GM23338 (cell line): Measurements from ENCODE around the gene RAB33A. TPM values are rescaled to one million over a fixed set of nuclear protein-coding genes. Genes with fewer than 3 reads are reported as not detected.

ENCODE experiments used
- ATAC-seq: fragments of 200-7000 bp; cut with Tn5 transposase; 3 replicates; pipeline ENCODE4 v1.9.1; 2020
- DNase-seq: peaks from one replicate; pipeline ENCODE4 v3.0.0-alpha.2; 2015; ENCODE audit warnings: low spot score
- H2AFZ ChIP-seq: fragments of 200-600 bp; sonication (generic); 2 replicates; pipeline ENCODE4 v1.8.0; 2016; ENCODE audit warnings: antibody characterized with exemption, mild to moderate bottlenecking, moderate library complexity
- H3F3A ChIP-seq: fragments of 200-600 bp; sonication (generic); replicated peaks from 2 replicates; pipeline ENCODE4 v1.8.0; 2017; ENCODE audit warnings: antibody characterized with exemption, mixed run types, low read depth
- H3K27ac ChIP-seq: fragments of 200-600 bp; sonication (generic); 2 replicates; pipeline ENCODE4 v1.6.1; 2016; ENCODE audit warnings: low read depth
- H3K27me3 ChIP-seq: fragments of 200-600 bp; sonication (generic); 2 replicates; pipeline ENCODE4 v1.8.0; 2016; ENCODE audit warnings: mild to moderate bottlenecking, mixed run types, moderate library complexity; ENCODE audit not compliant: insufficient read depth
- H3K36me3 ChIP-seq: fragments of 200-600 bp; sonication (generic); 2 replicates; pipeline ENCODE4 v1.8.0; 2016; ENCODE audit warnings: mild to moderate bottlenecking; ENCODE audit not compliant: insufficient read depth
- H3K4me1 ChIP-seq: fragments of 200-600 bp; sonication (generic); 2 replicates; pipeline ENCODE4 v1.8.0; 2016; ENCODE audit warnings: mild to moderate bottlenecking, moderate library complexity; ENCODE audit not compliant: insufficient read depth
- H3K4me2 ChIP-seq: fragments of 200-600 bp; sonication (generic); 2 replicates; pipeline ENCODE4 v1.7.1; 2017; ENCODE audit warnings: mixed run types
- H3K4me3 ChIP-seq: fragments of 200-600 bp; sonication (generic); 2 replicates; pipeline ENCODE4 v1.6.1; 2016; ENCODE audit warnings: mixed run types
- H3K79me2 ChIP-seq: fragments of 200-600 bp; sonication (generic); replicated peaks from 2 replicates; pipeline ENCODE4 v1.8.0; 2017; ENCODE audit warnings: mild to moderate bottlenecking; ENCODE audit not compliant: insufficient read depth
- H3K9me2 ChIP-seq: fragments of 200-600 bp; sonication (generic); 2 replicates; pipeline ENCODE4 v1.8.0; 2017; ENCODE audit not compliant: insufficient read depth
- H4K20me1 ChIP-seq: fragments of 200-600 bp; sonication (generic); replicated peaks from 2 replicates; pipeline ENCODE4 v1.8.0; 2017; ENCODE audit warnings: mild to moderate bottlenecking; ENCODE audit not compliant: insufficient read depth
- H3K27ac Mint-ChIP-seq: 2 replicates; pipeline ENCODE4 v1.8.0; 2020; ENCODE audit warnings: inconsistent platforms, mild to moderate bottlenecking, moderate library complexity, mixed read lengths
- H3K27me3 Mint-ChIP-seq: 3 replicates; pipeline ENCODE4 v1.8.0; 2022; ENCODE audit warnings: low read depth, mild to moderate bottlenecking, moderate library complexity, mixed read lengths, inconsistent platforms; ENCODE audit not compliant: insufficient read depth, poor library complexity
- H3K36me3 Mint-ChIP-seq: 3 replicates; pipeline ENCODE4 v1.8.0; 2021; ENCODE audit warnings: low read depth, mild to moderate bottlenecking, inconsistent platforms, moderate library complexity, mixed read lengths
- H3K4me1 Mint-ChIP-seq: 3 replicates; pipeline ENCODE4 v1.8.0; 2020; ENCODE audit warnings: mild to moderate bottlenecking, inconsistent platforms, mixed read lengths
- H3K4me3 Mint-ChIP-seq: 3 replicates; pipeline ENCODE4 v1.8.0; 2021; ENCODE audit warnings: moderate library complexity, mild to moderate bottlenecking, inconsistent platforms, mixed read lengths
- H3K9me3 Mint-ChIP-seq: 3 replicates; pipeline ENCODE4 v1.8.0; 2020; ENCODE audit warnings: moderate library complexity, mild to moderate bottlenecking, inconsistent platforms, mixed read lengths
- CREB1 ChIP-seq: fragments of 250-450 bp; sonication (Bioruptor Pico); IDR thresholded peaks from 2 replicates; pipeline ENCODE4 v1.5.0; 2020; ENCODE audit warnings: low read depth, mild to moderate bottlenecking, moderate library complexity
- EZH2 ChIP-seq: fragments of 200-600 bp; sonication (generic); IDR thresholded peaks from one replicate; pipeline ENCODE4 v1.8.0; 2017; ENCODE audit warnings: antibody characterized with exemption, mild to moderate bottlenecking, low read depth; ENCODE audit not compliant: unreplicated experiment
- EZH2phosphoT487 ChIP-seq: fragments of 200-600 bp; sonication (generic); IDR thresholded peaks from one replicate; pipeline ENCODE4 v1.8.1; 2018; ENCODE audit warnings: antibody characterized with exemption; ENCODE audit not compliant: unreplicated experiment
- JUNB ChIP-seq: IDR thresholded peaks from one replicate; pipeline ENCODE4 v1.6.1; 2016; ENCODE audit warnings: antibody characterized with exemption; ENCODE audit not compliant: unreplicated experiment
- NANOG ChIP-seq: IDR thresholded peaks from 2 replicates; pipeline ENCODE4 v1.6.1; 2016; ENCODE audit warnings: antibody characterized with exemption, borderline replicate concordance
- POLR2AphosphoS5 ChIP-seq: IDR thresholded peaks from 2 replicates; pipeline ENCODE4 v1.6.1; 2016; ENCODE audit warnings: antibody characterized with exemption, low read depth
- STAT1 ChIP-seq: IDR thresholded peaks from one replicate; pipeline ENCODE4 v1.6.1; 2016; ENCODE audit warnings: antibody characterized with exemption; ENCODE audit not compliant: unreplicated experiment
- ZNF114 ChIP-seq: fragments of 250-450 bp; sonication (Bioruptor Pico); IDR thresholded peaks from 2 replicates; pipeline ENCODE4 v1.5.0; 2020; ENCODE audit warnings: mild to moderate bottlenecking, moderate library complexity
- ZNF331 ChIP-seq: fragments of 250-450 bp; sonication (Bioruptor Pico); IDR thresholded peaks from 2 replicates; pipeline ENCODE4 v1.5.0; 2020; ENCODE audit warnings: low read depth, mild to moderate bottlenecking, moderate library complexity
- polyA plus RNA-seq: library from polyadenylated mRNA; unstranded; fragments of >200 nt; fragmentation: Nextera tagmentation; extraction: Ambion mirVana; gene quantifications from 2 replicates; pipeline ENCODE4 v1.2.1, GENCODE V29; 2016
- total RNA-seq: library from RNA; depleted of rRNA; stranded (reverse); fragments of >200 nt; shearing (Covaris generic); gene quantifications from 2 replicates; pipeline ENCODE4 v1.2.3, GENCODE V29; 2014
- TF ChIP-seq, protein P1 (sequence below): fragments of 250-450 bp; sonication (Bioruptor Pico); IDR thresholded peaks from 2 replicates; pipeline ENCODE4 v1.5.0; 2020; ENCODE audit warnings: mild to moderate bottlenecking, moderate library complexity
- TF ChIP-seq, protein P2 (sequence below), 2 experiments: fragments of 200-600 bp in 1 of 2; sonication (generic) in 1 of 2; conservative IDR thresholded peaks; 2 replicates each; pipeline versions ENCODE4 v1.5.1 to v1.6.1; 2016 to 2017; ENCODE audit warnings: antibody characterized with exemption in 2 of 2, low read depth in 2 of 2, mild to moderate bottlenecking in 2 of 2, moderate library complexity in 1 of 2
- TF ChIP-seq, protein P3 (sequence below): IDR thresholded peaks from one replicate; pipeline ENCODE4 v1.6.1; 2018; ENCODE audit warnings: antibody characterized with exemption; ENCODE audit not compliant: unreplicated experiment
- TF ChIP-seq, protein P4 (sequence below): IDR thresholded peaks from 2 replicates; pipeline ENCODE4 v1.6.1; 2016; ENCODE audit warnings: antibody characterized with exemption

RAB33A gene
- total and polyA plus RNA-seq, 2 experiments from 2014 or later = 5.5 to 6.5 TPM

DNA sequence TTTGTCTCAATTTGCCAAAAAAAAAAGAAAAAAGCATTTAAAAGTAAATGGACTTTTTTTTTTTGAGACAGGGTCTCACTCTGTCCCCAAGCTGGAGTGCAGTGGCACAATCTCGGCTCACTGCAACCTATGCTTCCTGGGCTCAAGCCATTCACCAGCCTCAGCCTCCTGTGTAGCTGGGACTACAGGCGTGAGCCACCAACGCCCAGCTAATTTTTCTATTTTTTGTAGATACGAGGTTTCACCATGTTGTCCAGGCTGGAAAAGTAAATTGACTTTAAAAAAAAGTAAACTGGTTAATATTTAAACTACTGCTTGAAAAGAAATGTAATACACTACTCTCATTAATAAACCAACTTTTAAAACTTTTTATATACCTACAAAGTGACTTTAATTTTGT is 12.0 kb upstream of the RAB33A start:
- Histone ChIP-seq H3K36me3 (no peaks in the 10 kb centered on the region), H4K20me1 (no peaks in the 10 kb centered on the region), H3F3A (no peaks in the 10 kb centered on the region), H2AFZ (no peak overlapping the region), H3K27ac (no peak overlapping the region), H3K4me3 (no peak overlapping the region), H3K9me2 (no peaks in the 10 kb centered on the region), H3K4me1 (peaks cover 6% of the 10 kb centered on the region; the same call in 1 of the 2 replicates), H3K27me3 (no peaks in the 10 kb centered on the region), H3K4me2 (no peak overlapping the region), H3K79me2 (peaks cover 45% of the 10 kb centered on the region)
- no peak overlapping the region for H3K4me3 Mint-ChIP-seq
- no peaks in the 10 kb centered on the region for H3K9me3 Mint-ChIP-seq
- DNase-seq (no peak), ATAC-seq (no peak)
- peaks cover 1% of the 10 kb centered on the region; the same call in 1 of the 3 replicates for H3K4me1 Mint-ChIP-seq
- no peak for TF ChIP-seq EZH2
- no peak for TF ChIP-seq ZNF114 (CRISPR knock-in tag)
- no peak for TF ChIP-seq ZNF331 (CRISPR knock-in tag)
- TF ChIP-seq, protein P1, sequence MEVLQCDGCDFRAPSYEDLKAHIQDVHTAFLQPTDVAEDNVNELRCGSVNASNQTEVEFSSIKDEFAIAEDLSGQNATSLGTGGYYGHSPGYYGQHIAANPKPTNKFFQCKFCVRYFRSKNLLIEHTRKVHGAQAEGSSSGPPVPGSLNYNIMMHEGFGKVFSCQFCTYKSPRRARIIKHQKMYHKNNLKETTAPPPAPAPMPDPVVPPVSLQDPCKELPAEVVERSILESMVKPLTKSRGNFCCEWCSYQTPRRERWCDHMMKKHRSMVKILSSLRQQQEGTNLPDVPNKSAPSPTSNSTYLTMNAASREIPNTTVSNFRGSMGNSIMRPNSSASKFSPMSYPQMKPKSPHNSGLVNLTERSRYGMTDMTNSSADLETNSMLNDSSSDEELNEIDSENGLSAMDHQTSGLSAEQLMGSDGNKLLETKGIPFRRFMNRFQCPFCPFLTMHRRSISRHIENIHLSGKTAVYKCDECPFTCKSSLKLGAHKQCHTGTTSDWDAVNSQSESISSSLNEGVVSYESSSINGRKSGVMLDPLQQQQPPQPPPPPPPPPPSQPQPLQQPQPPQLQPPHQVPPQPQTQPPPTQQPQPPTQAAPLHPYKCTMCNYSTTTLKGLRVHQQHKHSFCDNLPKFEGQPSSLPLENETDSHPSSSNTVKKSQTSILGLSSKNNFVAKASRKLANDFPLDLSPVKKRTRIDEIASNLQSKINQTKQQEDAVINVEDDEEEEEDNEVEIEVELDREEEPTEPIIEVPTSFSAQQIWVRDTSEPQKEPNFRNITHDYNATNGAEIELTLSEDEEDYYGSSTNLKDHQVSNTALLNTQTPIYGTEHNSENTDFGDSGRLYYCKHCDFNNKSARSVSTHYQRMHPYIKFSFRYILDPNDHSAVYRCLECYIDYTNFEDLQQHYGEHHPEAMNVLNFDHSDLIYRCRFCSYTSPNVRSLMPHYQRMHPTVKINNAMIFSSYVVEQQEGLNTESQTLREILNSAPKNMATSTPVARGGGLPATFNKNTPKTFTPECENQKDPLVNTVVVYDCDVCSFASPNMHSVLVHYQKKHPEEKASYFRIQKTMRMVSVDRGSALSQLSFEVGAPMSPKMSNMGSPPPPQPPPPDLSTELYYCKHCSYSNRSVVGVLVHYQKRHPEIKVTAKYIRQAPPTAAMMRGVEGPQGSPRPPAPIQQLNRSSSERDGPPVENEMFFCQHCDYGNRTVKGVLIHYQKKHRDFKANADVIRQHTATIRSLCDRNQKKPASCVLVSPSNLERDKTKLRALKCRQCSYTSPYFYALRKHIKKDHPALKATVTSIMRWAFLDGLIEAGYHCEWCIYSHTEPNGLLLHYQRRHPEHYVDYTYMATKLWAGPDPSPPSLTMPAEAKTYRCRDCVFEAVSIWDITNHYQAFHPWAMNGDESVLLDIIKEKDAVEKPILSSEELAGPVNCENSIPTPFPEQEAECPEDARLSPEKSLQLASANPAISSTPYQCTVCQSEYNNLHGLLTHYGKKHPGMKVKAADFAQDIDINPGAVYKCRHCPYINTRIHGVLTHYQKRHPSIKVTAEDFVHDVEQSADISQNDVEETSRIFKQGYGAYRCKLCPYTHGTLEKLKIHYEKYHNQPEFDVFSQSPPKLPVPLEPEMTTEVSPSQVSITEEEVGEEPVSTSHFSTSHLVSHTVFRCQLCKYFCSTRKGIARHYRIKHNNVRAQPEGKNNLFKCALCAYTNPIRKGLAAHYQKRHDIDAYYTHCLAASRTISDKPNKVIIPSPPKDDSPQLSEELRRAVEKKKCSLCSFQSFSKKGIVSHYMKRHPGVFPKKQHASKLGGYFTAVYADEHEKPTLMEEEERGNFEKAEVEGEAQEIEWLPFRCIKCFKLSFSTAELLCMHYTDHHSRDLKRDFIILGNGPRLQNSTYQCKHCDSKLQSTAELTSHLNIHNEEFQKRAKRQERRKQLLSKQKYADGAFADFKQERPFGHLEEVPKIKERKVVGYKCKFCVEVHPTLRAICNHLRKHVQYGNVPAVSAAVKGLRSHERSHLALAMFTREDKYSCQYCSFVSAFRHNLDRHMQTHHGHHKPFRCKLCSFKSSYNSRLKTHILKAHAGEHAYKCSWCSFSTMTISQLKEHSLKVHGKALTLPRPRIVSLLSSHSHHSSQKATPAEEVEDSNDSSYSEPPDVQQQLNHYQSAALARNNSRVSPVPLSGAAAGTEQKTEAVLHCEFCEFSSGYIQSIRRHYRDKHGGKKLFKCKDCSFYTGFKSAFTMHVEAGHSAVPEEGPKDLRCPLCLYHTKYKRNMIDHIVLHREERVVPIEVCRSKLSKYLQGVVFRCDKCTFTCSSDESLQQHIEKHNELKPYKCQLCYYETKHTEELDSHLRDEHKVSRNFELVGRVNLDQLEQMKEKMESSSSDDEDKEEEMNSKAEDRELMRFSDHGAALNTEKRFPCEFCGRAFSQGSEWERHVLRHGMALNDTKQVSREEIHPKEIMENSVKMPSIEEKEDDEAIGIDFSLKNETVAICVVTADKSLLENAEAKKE (CRISPR knock-in tag) = no peak
- no peak for TF ChIP-seq POLR2AphosphoS5
- no peak for TF ChIP-seq NANOG
- no peak for TF ChIP-seq JUNB
- TF ChIP-seq, protein P2, sequence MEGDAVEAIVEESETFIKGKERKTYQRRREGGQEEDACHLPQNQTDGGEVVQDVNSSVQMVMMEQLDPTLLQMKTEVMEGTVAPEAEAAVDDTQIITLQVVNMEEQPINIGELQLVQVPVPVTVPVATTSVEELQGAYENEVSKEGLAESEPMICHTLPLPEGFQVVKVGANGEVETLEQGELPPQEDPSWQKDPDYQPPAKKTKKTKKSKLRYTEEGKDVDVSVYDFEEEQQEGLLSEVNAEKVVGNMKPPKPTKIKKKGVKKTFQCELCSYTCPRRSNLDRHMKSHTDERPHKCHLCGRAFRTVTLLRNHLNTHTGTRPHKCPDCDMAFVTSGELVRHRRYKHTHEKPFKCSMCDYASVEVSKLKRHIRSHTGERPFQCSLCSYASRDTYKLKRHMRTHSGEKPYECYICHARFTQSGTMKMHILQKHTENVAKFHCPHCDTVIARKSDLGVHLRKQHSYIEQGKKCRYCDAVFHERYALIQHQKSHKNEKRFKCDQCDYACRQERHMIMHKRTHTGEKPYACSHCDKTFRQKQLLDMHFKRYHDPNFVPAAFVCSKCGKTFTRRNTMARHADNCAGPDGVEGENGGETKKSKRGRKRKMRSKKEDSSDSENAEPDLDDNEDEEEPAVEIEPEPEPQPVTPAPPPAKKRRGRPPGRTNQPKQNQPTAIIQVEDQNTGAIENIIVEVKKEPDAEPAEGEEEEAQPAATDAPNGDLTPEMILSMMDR (conservative IDR thresholded peaks at IDR 0.05; ENCODE audit: low read depth in 2 of 2) = no peak
- TF ChIP-seq, protein P3, sequence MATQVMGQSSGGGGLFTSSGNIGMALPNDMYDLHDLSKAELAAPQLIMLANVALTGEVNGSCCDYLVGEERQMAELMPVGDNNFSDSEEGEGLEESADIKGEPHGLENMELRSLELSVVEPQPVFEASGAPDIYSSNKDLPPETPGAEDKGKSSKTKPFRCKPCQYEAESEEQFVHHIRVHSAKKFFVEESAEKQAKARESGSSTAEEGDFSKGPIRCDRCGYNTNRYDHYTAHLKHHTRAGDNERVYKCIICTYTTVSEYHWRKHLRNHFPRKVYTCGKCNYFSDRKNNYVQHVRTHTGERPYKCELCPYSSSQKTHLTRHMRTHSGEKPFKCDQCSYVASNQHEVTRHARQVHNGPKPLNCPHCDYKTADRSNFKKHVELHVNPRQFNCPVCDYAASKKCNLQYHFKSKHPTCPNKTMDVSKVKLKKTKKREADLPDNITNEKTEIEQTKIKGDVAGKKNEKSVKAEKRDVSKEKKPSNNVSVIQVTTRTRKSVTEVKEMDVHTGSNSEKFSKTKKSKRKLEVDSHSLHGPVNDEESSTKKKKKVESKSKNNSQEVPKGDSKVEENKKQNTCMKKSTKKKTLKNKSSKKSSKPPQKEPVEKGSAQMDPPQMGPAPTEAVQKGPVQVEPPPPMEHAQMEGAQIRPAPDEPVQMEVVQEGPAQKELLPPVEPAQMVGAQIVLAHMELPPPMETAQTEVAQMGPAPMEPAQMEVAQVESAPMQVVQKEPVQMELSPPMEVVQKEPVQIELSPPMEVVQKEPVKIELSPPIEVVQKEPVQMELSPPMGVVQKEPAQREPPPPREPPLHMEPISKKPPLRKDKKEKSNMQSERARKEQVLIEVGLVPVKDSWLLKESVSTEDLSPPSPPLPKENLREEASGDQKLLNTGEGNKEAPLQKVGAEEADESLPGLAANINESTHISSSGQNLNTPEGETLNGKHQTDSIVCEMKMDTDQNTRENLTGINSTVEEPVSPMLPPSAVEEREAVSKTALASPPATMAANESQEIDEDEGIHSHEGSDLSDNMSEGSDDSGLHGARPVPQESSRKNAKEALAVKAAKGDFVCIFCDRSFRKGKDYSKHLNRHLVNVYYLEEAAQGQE = no peak
- TF ChIP-seq STAT1 = no peak
- TF ChIP-seq CREB1 (CRISPR knock-in tag) = no peak
- TF ChIP-seq, protein P4, sequence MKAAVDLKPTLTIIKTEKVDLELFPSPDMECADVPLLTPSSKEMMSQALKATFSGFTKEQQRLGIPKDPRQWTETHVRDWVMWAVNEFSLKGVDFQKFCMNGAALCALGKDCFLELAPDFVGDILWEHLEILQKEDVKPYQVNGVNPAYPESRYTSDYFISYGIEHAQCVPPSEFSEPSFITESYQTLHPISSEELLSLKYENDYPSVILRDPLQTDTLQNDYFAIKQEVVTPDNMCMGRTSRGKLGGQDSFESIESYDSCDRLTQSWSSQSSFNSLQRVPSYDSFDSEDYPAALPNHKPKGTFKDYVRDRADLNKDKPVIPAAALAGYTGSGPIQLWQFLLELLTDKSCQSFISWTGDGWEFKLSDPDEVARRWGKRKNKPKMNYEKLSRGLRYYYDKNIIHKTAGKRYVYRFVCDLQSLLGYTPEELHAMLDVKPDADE = no peak
- no peak for TF ChIP-seq EZH2phosphoT487
- H3K36me3 Mint-ChIP-seq = no peaks in the 10 kb centered on the region
- no peaks in the 10 kb centered on the region for H3K27me3 Mint-ChIP-seq
- no peak overlapping the region for H3K27ac Mint-ChIP-seq
